ENCODE results near the gene SH3BP5L.

SH3BP5L gene

GRCh38 chr1:248825136-248825535, 579 bp downstream of the SH3BP5L start:
- no peak for DNase-seq

- no peak for DNase-seq
These were observed 1.0 kb downstream of the SH3BP5L start for GRCh38 chr1:248824701-248825100.

GRCh38 chr1:248824301-248824700, 1.4 kb downstream of the SH3BP5L start:
- DNase-seq, result no peak

- DNase-seq, result no peak
These were observed 2.2 kb downstream of the SH3BP5L start for GRCh38 chr1:248823517-248824001.

- DNase-seq, result no peak
These were observed 3.3 kb downstream of the SH3BP5L start for GRCh38 chr1:248822148-248823032.

- no peak for DNase-seq
These were observed 4.1 kb downstream of the SH3BP5L start for GRCh38 chr1:248821641-248822040.

GRCh38 chr1:248821101-248821500, 4.6 kb downstream of the SH3BP5L start:
- DNase-seq, result no peak

- DNase-seq, result no peak
These were observed 5.6 kb downstream of the SH3BP5L start for GRCh38 chr1:248820041-248820585.

- no peak for DNase-seq
These were observed 7.0 kb downstream of the SH3BP5L start for GRCh38 chr1:248818505-248819374.

GRCh38 chr1:248817065-248817464, 8.7 kb downstream of the SH3BP5L start:
- no peak for DNase-seq

GRCh38 chr1:248816042-248816851, 9.5 kb downstream of the SH3BP5L start:
- DNase-seq, result no peak

GRCh38 chr1:248815407-248816034, 10.2 kb downstream of the SH3BP5L start:
- DNase-seq, result no peak

GRCh38 chr1:248814351-248814750, 11.4 kb downstream of the SH3BP5L start:
- no peak for DNase-seq

- no peak for DNase-seq
These were observed 12.2 kb downstream of the SH3BP5L start for GRCh38 chr1:248813546-248813945.

GRCh38 chr1:248812736-248813425, 12.8 kb downstream of the SH3BP5L start:
- DNase-seq, result no peak

- DNase-seq, result no peak
These were observed 13.9 kb downstream of the SH3BP5L start for GRCh38 chr1:248811514-248812490.

GRCh38 chr1:248810727-248811513, 14.8 kb downstream of the SH3BP5L start:
- DNase-seq, result no peak

- DNase-seq, result no peak
These were observed 15.6 kb downstream of the SH3BP5L start for GRCh38 chr1:248810000-248810726.

Data from DMS79 (cell line).